H1 (cell line): ENCODE measurements around the gene DBX1. TPM values are rescaled to one million over a fixed set of nuclear protein-coding genes. Genes with fewer than 3 reads are reported as not detected.
A peak's percentile ranks its signal among the peaks of the same experiment; 100 is the strongest.

Experiments
- CBX8 ChIP-seq: fragments of 300-800, 300-1000 bp; sonication (generic); IDR thresholded peaks from 2 replicates; pipeline ENCODE4 v1.7.1; 2016; ENCODE audit warnings: low read depth, low read length, borderline replicate concordance
- polyA plus RNA-seq, 7 experiments: library from polyadenylated mRNA; depleted of rRNA in 3 of 7; stranded (reverse) in 5 of 7; unstranded in 2 of 7; fragments of >200 nt in 5 of 7; fragments of 200-250 nt in 2 of 7; gene quantifications; 1 replicate in 5 of 7; 2 replicates in 1 of 7; 4 replicates in 1 of 7; pipeline versions ENCODE4 v1.2.1 to v1.2.3, GENCODE V29; 2011 to 2013; ENCODE audit warnings: missing spikeins in 2 of 7, mixed read lengths in 2 of 7
- total RNA-seq: library from RNA; stranded (reverse); fragmentation: NEBNext Ultra II Directional; extraction: Animal tissue kit (Norgen Biotek cat#: 25700); gene quantifications from 2 replicates; pipeline ENCODE4 v1.2.1, GENCODE V29; 2021

DBX1 gene
- total and polyA plus RNA-seq, 2 of the 8 experiments (the other 6 are each of a cell fraction or from before 2014, with no cell fraction given) = not detected

DNA sequence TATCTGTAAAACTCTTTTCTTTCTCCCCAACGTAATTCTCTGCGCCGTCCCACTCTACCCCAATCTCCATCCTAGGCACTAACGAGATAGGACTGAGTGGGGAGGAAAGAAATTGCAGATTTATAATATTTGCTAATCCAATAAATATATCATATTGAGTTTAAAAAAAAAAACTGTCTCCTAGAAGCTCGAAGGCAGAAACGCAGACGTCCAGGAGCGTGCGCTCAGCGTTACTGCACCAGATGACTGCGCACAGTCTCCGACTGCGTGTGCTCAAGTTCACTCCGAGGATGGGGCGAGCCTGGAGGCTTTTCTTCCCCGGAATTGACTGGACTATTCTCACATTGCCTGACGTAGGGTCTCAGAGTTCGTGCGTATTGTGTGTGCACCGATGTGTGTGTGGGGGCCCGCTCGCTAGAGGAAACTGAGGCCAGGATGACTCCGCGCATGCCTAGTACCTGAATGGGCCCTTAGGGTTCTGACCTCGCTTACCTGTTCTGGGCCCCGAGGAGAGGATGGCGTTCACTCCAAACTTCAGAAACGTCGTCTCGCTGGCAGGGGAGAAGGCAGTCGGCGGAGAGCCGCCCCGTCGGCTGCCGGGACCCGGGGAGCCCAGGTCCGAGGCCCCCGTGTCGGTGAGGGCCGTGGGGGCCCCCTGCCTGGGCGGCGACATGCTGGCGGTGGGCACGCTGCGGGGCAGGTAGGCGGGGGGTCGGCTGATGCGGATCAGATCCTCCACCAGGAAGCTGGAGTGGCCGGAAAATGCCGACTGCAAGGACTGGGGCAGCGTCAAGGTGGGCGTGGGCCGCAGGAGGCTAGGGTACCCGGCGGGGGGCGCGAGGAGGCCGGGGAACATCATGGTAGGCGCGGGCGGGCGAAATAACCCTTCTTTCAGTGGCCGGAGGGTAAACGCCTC is 551 bp downstream of the DBX1 start (continued):
- 0 out of 2 replicates have a peak, but pooled peaks have one; percentile 6 for TF ChIP-seq CBX8
- TF ChIP-seq, all 59 proteins: peak for 4
